Panc1 (cell line): ENCODE measurements around the gene VSIR. TPM values are rescaled to one million over a fixed set of nuclear protein-coding genes. Genes with fewer than 3 reads are reported as not detected.

Source experiments
- ATAC-seq: fragments of 200-7000 bp; cut with Tn5 transposase; 2 replicates; pipeline ENCODE4 v1.9.1; 2020; ENCODE audit warnings: mild to moderate bottlenecking, moderate library complexity
- BruUV-seq: library from RNA; stranded (reverse); fragments of 400-500 nt; replicated peaks from 2 replicates; lab custom pipeline; 2021; lab: Mats Ljungman, UMichigan
- CTCF ChIA-PET: fragments of 300-600 bp; sonication (Branson Sonifier 250); formaldehyde crosslinking; loops from one replicate; lab custom pipeline; 2022; ENCODE audit warnings: antibody characterized with exemption; lab: Charles Lee
- POLR2A ChIA-PET: fragments of 300-600 bp; sonication (Branson Sonifier 250); formaldehyde crosslinking; loops from one replicate; lab custom pipeline; 2022; ENCODE audit warnings: antibody characterized with exemption; lab: Charles Lee
- DNase-seq: peaks from one replicate; pipeline ENCODE4 v3.0.0-alpha.2; 2010; ENCODE audit warnings: low read depth, low spot score
- H3K27ac ChIP-seq: 2 replicates; pipeline ENCODE4 v1.5.1; 2011; ENCODE audit warnings: mild to moderate bottlenecking, low read length, inconsistent platforms
- H3K27me3 ChIP-seq: fragments of 200-500 bp; sonication (Bioruptor generic); 2 replicates; pipeline ENCODE4 v1.6.0; 2014; ENCODE audit warnings: low read length, inconsistent platforms; ENCODE audit not compliant: control insufficient read depth, insufficient read depth
- H3K36me3 ChIP-seq: fragments of 200-500 bp; sonication (Bioruptor generic); 2 replicates; pipeline ENCODE4 v1.5.1; 2014; ENCODE audit warnings: inconsistent platforms, mild to moderate bottlenecking, low read length, moderate library complexity; ENCODE audit not compliant: control insufficient read depth, insufficient read depth
- H3K4me1 ChIP-seq: 2 replicates; pipeline ENCODE4 v1.5.1; 2011; ENCODE audit warnings: inconsistent platforms, mild to moderate bottlenecking, low read length, moderate library complexity; ENCODE audit not compliant: control insufficient read depth, insufficient read depth
- H3K4me3 ChIP-seq, 2 experiments: 2 replicates each; pipeline ENCODE4 v1.5.1; 2011 to 2012; ENCODE audit warnings: low read depth in 2 of 2, low read length in 2 of 2, mild to moderate bottlenecking in 2 of 2, inconsistent platforms in 1 of 2, moderate library complexity in 1 of 2
- H3K9me3 ChIP-seq: fragments of 200-500 bp; sonication (Bioruptor generic); 2 replicates; pipeline ENCODE4 v1.5.1; 2014; ENCODE audit warnings: low read depth, mild to moderate bottlenecking, inconsistent platforms, low read length, moderate library complexity; ENCODE audit not compliant: control insufficient read depth, insufficient read depth
- CTCF ChIP-seq: fragments of 450-650 bp; IDR thresholded peaks from 2 replicates; pipeline ENCODE4 v1.5.1; 2017; ENCODE audit warnings: mild to moderate bottlenecking
- POLR2AphosphoS5 ChIP-seq: IDR thresholded peaks from 2 replicates; pipeline ENCODE4 v1.6.1; 2012; ENCODE audit warnings: mild to moderate bottlenecking, low read depth, low read length, moderate library complexity
- SIN3A ChIP-seq: IDR thresholded peaks from 2 replicates; pipeline ENCODE4 v1.6.1; 2012; ENCODE audit warnings: low read depth, mild to moderate bottlenecking, low read length, moderate library complexity, borderline replicate concordance; ENCODE audit not compliant: insufficient read depth
- TCF7L2 ChIP-seq: IDR thresholded peaks from 2 replicates; pipeline ENCODE4 v1.6.1; 2011; ENCODE audit warnings: mild to moderate bottlenecking, low read depth, low read length, inconsistent platforms
- in situ Hi-C: cut with HindIII; loops from 2 replicates; pipeline ENCODE4 v1.10.0; 2016; ENCODE audit warnings: low sequenced_read_pairs, low pct_unique_long_range_greater_than_20kb
- intact Hi-C: fragments of 100-400 bp; cut with micrococcal nuclease; formaldehyde crosslinking; loops from one replicate; pipeline ENCODE4 v1.10.0; 2022; ENCODE audit not compliant: unreplicated experiment
- total RNA-seq: library from RNA; stranded (reverse); gene quantifications from one replicate; pipeline ENCODE4 v1.2.1, GENCODE V29; 2021; ENCODE audit not compliant: unreplicated experiment
- TF ChIP-seq, protein P1 (sequence below), 2 experiments: IDR thresholded peaks; 2 replicates each; pipeline ENCODE4 v1.6.1; 2011 to 2012; ENCODE audit warnings: low read depth in 2 of 2, control low read depth in 1 of 2, low read length in 1 of 2, mild to moderate bottlenecking in 1 of 2, moderate library complexity in 1 of 2; ENCODE audit not compliant: insufficient read depth in 1 of 2

The VSIR gene
- total RNA-seq, 1 experiment from 2014 or later = 34.9 TPM

DNA sequence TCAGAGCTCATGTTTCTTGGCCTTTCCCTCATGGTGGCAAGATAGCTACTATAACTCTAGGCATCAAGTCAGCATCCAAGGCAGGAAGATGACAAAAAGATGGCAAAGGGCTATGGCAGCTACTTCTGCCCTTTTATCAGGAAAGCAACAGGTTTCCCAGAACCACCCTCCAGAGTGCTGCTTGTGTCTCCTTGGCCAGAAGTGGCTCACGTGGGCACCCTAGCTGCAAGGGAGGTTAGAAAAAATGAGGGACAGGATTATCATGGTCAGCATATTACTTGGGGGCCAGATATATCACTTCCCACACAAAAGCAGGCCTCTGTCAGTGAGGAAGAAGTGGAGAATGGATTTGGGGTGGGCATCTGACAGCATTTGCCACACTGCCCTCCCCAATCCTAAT lies 29.5 kb downstream of the VSIR start:
- ChIA-PET POLR2A (no interaction called here), CTCF (no interaction called here)
- no TSS peak for BruUV-seq
- ATAC-seq (no peak), DNase-seq (no peak)
- intact Hi-C loops = no loop called here
- in situ Hi-C loops = no loop called here
- H3K27me3 ChIP-seq = no peaks in the 10 kb centered on the region
- no peak overlapping the region for H3K4me3 ChIP-seq
- no peaks in the 10 kb centered on the region for H3K36me3 ChIP-seq
- no peak for TF ChIP-seq TCF7L2
- TF ChIP-seq CTCF = no peak
- TF ChIP-seq, protein P1, sequence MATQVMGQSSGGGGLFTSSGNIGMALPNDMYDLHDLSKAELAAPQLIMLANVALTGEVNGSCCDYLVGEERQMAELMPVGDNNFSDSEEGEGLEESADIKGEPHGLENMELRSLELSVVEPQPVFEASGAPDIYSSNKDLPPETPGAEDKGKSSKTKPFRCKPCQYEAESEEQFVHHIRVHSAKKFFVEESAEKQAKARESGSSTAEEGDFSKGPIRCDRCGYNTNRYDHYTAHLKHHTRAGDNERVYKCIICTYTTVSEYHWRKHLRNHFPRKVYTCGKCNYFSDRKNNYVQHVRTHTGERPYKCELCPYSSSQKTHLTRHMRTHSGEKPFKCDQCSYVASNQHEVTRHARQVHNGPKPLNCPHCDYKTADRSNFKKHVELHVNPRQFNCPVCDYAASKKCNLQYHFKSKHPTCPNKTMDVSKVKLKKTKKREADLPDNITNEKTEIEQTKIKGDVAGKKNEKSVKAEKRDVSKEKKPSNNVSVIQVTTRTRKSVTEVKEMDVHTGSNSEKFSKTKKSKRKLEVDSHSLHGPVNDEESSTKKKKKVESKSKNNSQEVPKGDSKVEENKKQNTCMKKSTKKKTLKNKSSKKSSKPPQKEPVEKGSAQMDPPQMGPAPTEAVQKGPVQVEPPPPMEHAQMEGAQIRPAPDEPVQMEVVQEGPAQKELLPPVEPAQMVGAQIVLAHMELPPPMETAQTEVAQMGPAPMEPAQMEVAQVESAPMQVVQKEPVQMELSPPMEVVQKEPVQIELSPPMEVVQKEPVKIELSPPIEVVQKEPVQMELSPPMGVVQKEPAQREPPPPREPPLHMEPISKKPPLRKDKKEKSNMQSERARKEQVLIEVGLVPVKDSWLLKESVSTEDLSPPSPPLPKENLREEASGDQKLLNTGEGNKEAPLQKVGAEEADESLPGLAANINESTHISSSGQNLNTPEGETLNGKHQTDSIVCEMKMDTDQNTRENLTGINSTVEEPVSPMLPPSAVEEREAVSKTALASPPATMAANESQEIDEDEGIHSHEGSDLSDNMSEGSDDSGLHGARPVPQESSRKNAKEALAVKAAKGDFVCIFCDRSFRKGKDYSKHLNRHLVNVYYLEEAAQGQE (IDR thresholded peaks at IDR 0.05; ENCODE audit: insufficient read depth in 1 of 2, low read depth in 2 of 2, low read length in 1 of 2) = no peak
- no peak for TF ChIP-seq SIN3A
- no peak for TF ChIP-seq POLR2AphosphoS5
- H3K4me1 ChIP-seq = 0 out of 2 replicates have a peak, but pooled peaks cover 4% of the 10 kb centered on the region
- H3K9me3 ChIP-seq = no peaks in the 10 kb centered on the region
- H3K27ac ChIP-seq = no peak overlapping the region

DNA sequence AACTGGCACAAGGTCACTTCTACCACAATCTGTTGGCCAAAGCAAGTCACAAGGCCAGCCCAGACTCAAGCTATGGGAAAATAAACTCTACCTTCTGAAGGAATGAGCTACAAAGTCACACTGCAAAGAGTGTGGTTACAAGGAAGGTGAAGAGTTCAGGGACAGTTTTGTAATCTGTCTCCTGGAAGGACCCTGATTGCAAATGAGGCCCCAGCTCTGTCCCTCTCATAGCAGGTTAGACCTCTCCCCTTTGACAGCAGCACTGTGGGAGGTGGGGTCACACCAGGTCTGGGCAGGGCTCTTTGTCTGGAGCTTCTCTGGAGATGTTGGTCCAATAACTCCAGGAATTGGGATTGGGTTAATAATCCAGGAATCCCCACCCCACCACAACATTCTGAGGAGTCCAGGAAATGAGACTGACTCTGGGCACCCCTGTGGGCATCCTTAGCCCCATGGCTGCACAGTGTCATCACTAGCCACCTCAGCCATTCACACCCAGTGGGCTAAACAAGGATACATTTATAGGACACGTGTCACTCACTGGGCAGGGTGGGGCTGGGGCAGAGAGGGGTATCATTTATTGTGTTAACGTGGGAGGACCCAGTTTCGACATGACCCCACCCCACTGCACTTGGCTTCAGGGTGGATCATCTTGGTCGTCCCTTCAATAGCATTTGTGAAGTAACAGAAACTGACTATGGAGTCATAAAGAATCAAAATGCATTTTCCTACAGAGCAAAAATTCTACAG lies 30.1 kb downstream of the VSIR start:
- Histone ChIP-seq H3K9me3 (no peaks in the 10 kb centered on the region), H3K36me3 (no peaks in the 10 kb centered on the region), H3K4me3 (no peak overlapping the region), H3K4me1 (0 out of 2 replicates have a peak, but pooled peaks cover 4% of the 10 kb centered on the region), H3K27ac (no peak overlapping the region), H3K27me3 (no peaks in the 10 kb centered on the region)
- intact Hi-C loops = no loop called here
- DNase-seq = no peak
- in situ Hi-C loops = no loop called here
- no peak for ATAC-seq
- TF ChIP-seq, protein P1 (IDR thresholded peaks at IDR 0.05; ENCODE audit: insufficient read depth in 1 of 2, low read depth in 2 of 2, low read length in 1 of 2) = no peak
- TF ChIP-seq TCF7L2 (no peak), CTCF (no peak), POLR2AphosphoS5 (no peak), SIN3A (no peak)
- ChIA-PET POLR2A (no interaction called here), CTCF (no interaction called here)
- no TSS peak for BruUV-seq
